ENCODE measurements around the gene IGSF5. TPM values are rescaled to one million over a fixed set of nuclear protein-coding genes. Genes with fewer than 3 reads are reported as not detected.

IGSF5 gene
- total RNA-seq, 1 experiment from 2014 or later = not detected

GRCh38 chr21:39710866-39711265 is 34.1 kb upstream of the IGSF5 start:
- Histone ChIP-seq H4K20me1 (ENCODE audit: insufficient read depth) (no peaks in the 10 kb centered on the region), H3K27ac (no peak overlapping the region), H3K9me2 (ENCODE audit: insufficient read depth) (no peaks in the 10 kb centered on the region), H3F3A (ENCODE audit: insufficient read depth, low read depth) (no peaks in the 10 kb centered on the region), H2AFZ (no peak overlapping the region), H3K79me2 (ENCODE audit: low read depth) (no peaks in the 10 kb centered on the region), H3K36me3 (ENCODE audit: low read depth) (no peaks in the 10 kb centered on the region), H3K4me2 (no peak overlapping the region), H3K4me3 (no peak overlapping the region), H3K4me1 (replicated peaks; ENCODE audit: insufficient read depth) (no peaks in the 10 kb centered on the region), H3K27me3 (ENCODE audit: insufficient read depth, low read depth) (peaks cover 15% of the 10 kb centered on the region), H3K9me3 (ENCODE audit: insufficient read depth, low read depth) (no peaks in the 10 kb centered on the region)
- TF ChIP-seq, protein P1, sequence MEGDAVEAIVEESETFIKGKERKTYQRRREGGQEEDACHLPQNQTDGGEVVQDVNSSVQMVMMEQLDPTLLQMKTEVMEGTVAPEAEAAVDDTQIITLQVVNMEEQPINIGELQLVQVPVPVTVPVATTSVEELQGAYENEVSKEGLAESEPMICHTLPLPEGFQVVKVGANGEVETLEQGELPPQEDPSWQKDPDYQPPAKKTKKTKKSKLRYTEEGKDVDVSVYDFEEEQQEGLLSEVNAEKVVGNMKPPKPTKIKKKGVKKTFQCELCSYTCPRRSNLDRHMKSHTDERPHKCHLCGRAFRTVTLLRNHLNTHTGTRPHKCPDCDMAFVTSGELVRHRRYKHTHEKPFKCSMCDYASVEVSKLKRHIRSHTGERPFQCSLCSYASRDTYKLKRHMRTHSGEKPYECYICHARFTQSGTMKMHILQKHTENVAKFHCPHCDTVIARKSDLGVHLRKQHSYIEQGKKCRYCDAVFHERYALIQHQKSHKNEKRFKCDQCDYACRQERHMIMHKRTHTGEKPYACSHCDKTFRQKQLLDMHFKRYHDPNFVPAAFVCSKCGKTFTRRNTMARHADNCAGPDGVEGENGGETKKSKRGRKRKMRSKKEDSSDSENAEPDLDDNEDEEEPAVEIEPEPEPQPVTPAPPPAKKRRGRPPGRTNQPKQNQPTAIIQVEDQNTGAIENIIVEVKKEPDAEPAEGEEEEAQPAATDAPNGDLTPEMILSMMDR (conservative IDR thresholded peaks at IDR 0.05) = no peak
- no peak for TF ChIP-seq EZH2 (IDR thresholded peaks at IDR 0.05; ENCODE audit: low read depth)
- DNase-seq = no peak
- POLR2A ChIA-PET (ENCODE audit: unreplicated experiment) = no interaction called here
- CTCF ChIA-PET = no interaction called here
- BruUV-seq (replicated peaks) = no TSS peak
- intact Hi-C loops (cut with micrococcal nuclease; ENCODE audit: unreplicated experiment) = no loop called here

GRCh38 chr21:39712273-39712672 is 32.7 kb upstream of the IGSF5 start:
- TF ChIP-seq, protein P1 (conservative IDR thresholded peaks at IDR 0.05) = no peak
- no peak for TF ChIP-seq EZH2 (IDR thresholded peaks at IDR 0.05; ENCODE audit: low read depth)
- no peaks in the 10 kb centered on the region for H3K9me2 ChIP-seq (ENCODE audit: insufficient read depth)
- no peak overlapping the region for H3K4me3 ChIP-seq
- no peaks in the 10 kb centered on the region for H3K4me1 ChIP-seq (replicated peaks; ENCODE audit: insufficient read depth)
- ChIA-PET CTCF (interaction anchor here (0.6 kb wide), 1 partner anchor 194 kb away, joined by 4 read pairs; no protein-coding TSS in a partner anchor), POLR2A (ENCODE audit: unreplicated experiment) (no interaction called here)
- intact Hi-C loops (cut with micrococcal nuclease; ENCODE audit: unreplicated experiment) = no loop called here
- H3K27me3 ChIP-seq (ENCODE audit: insufficient read depth, low read depth) = peaks cover 15% of the 10 kb centered on the region
- no peak for DNase-seq
- H3K79me2 ChIP-seq (ENCODE audit: low read depth) = no peaks in the 10 kb centered on the region
- H2AFZ ChIP-seq = no peak overlapping the region
- no peaks in the 10 kb centered on the region for H3F3A ChIP-seq (ENCODE audit: insufficient read depth, low read depth)
- no peak overlapping the region for H3K27ac ChIP-seq
- no peaks in the 10 kb centered on the region for H3K36me3 ChIP-seq (ENCODE audit: low read depth)
- no peak overlapping the region for H3K4me2 ChIP-seq
- no TSS peak for BruUV-seq (replicated peaks)
- no peaks in the 10 kb centered on the region for H3K9me3 ChIP-seq (ENCODE audit: insufficient read depth, low read depth)
- H4K20me1 ChIP-seq (ENCODE audit: insufficient read depth) = no peaks in the 10 kb centered on the region

GRCh38 chr21:39712976-39713375 is 32.0 kb upstream of the IGSF5 start:
- no peak overlapping the region for H3K4me3 ChIP-seq
- BruUV-seq (replicated peaks) = no TSS peak

More at GRCh38 chr21:39712976-39713375, 32.0 kb upstream of the IGSF5 start:
- no peak for TF ChIP-seq EZH2 (IDR thresholded peaks at IDR 0.05; ENCODE audit: low read depth)
- TF ChIP-seq, protein P1 (conservative IDR thresholded peaks at IDR 0.05) = no peak
- Histone ChIP-seq H4K20me1 (ENCODE audit: insufficient read depth) (no peaks in the 10 kb centered on the region), H3K4me2 (no peak overlapping the region), H3K9me2 (ENCODE audit: insufficient read depth) (no peaks in the 10 kb centered on the region), H3F3A (ENCODE audit: insufficient read depth, low read depth) (no peaks in the 10 kb centered on the region), H3K79me2 (ENCODE audit: low read depth) (no peaks in the 10 kb centered on the region), H3K27me3 (ENCODE audit: insufficient read depth, low read depth) (peaks cover 15% of the 10 kb centered on the region), H3K9me3 (ENCODE audit: insufficient read depth, low read depth) (no peaks in the 10 kb centered on the region), H3K4me1 (replicated peaks; ENCODE audit: insufficient read depth) (no peaks in the 10 kb centered on the region), H3K27ac (no peak overlapping the region), H3K36me3 (ENCODE audit: low read depth) (no peaks in the 10 kb centered on the region), H2AFZ (no peak overlapping the region)
- intact Hi-C loops (cut with micrococcal nuclease; ENCODE audit: unreplicated experiment) = no loop called here
- no peak for DNase-seq
- POLR2A ChIA-PET (ENCODE audit: unreplicated experiment) = no interaction called here
- CTCF ChIA-PET = no interaction called here
